SKM-1 treated with dmso at 0.1 percent for 144 hours (cell line): ENCODE measurements around the gene PDE9A.

Experiments
- DNase-seq: peaks from one replicate; lab custom pipeline; 2025; ENCODE audit not compliant: unreplicated experiment; lab: John Stamatoyannopoulos, UW

PDE9A gene

GRCh38 chr21:42753804-42754203 is 100.4 kb downstream of the PDE9A start:
- no peak for DNase-seq

- no peak for DNase-seq
These were observed 101.0 kb downstream of the PDE9A start for GRCh38 chr21:42754270-42754933.

GRCh38 chr21:42755031-42755665 is 101.7 kb downstream of the PDE9A start:
- no peak for DNase-seq

GRCh38 chr21:42755766-42756579 is 102.6 kb downstream of the PDE9A start:
- no peak for DNase-seq

- DNase-seq = no peak
These were observed 103.3 kb downstream of the PDE9A start for GRCh38 chr21:42756580-42757250.

- DNase-seq = no peak
These were observed 104.0 kb downstream of the PDE9A start for GRCh38 chr21:42757422-42757821.

GRCh38 chr21:42757826-42758655 is 104.6 kb downstream of the PDE9A start:
- DNase-seq = no peak

GRCh38 chr21:42758721-42759593 is 105.5 kb downstream of the PDE9A start:
- DNase-seq = no peak

GRCh38 chr21:42759594-42759927 is 106.1 kb downstream of the PDE9A start:
- no peak for DNase-seq

- DNase-seq = no peak
These were observed 107.0 kb downstream of the PDE9A start for GRCh38 chr21:42760361-42760950.

GRCh38 chr21:42760951-42761751 is 107.7 kb downstream of the PDE9A start:
- DNase-seq = no peak

- no peak for DNase-seq
These were observed 108.4 kb downstream of the PDE9A start for GRCh38 chr21:42761776-42762335.

GRCh38 chr21:42763581-42764442 is 110.4 kb downstream of the PDE9A start:
- DNase-seq = peak; percentile 2

- no peak for DNase-seq
These were observed 111.0 kb downstream of the PDE9A start for GRCh38 chr21:42764443-42764760.

- no peak for DNase-seq
These were observed 111.5 kb downstream of the PDE9A start for GRCh38 chr21:42764883-42765282.

- DNase-seq = no peak
These were observed 112.2 kb downstream of the PDE9A start for GRCh38 chr21:42765656-42766055.

- DNase-seq = no peak
These were observed 113.5 kb downstream of the PDE9A start for GRCh38 chr21:42766739-42767560.
